Neural progenitor cell (in vitro differentiated cells): ENCODE results near the gene GDF9. TPM values are rescaled to one million over a fixed set of nuclear protein-coding genes. Genes with fewer than 3 reads are reported as not detected.

Source experiments
- DNase-seq: peaks from one replicate; pipeline ENCODE4 v3.0.0-alpha.2; 2016; ENCODE audit warnings: low spot score
- H2AFZ ChIP-seq: fragments of 200-600 bp; sonication (generic); replicated peaks from 2 replicates; pipeline ENCODE4 v1.6.1; 2016; ENCODE audit warnings: antibody characterized with exemption
- H3F3A ChIP-seq: fragments of 200-600 bp; sonication (generic); 2 replicates; pipeline ENCODE4 v1.6.1; 2016; ENCODE audit warnings: antibody characterized with exemption, low read depth
- H3K27ac ChIP-seq: fragments of 200-600 bp; sonication (generic); 2 replicates; pipeline ENCODE4 v1.5.1; 2016; ENCODE audit warnings: mild to moderate bottlenecking
- H3K27me3 ChIP-seq: fragments of 200-600 bp; sonication (generic); 2 replicates; pipeline ENCODE4 v1.6.1; 2016; ENCODE audit warnings: mild to moderate bottlenecking, moderate library complexity
- H3K36me3 ChIP-seq: fragments of 200-600 bp; sonication (generic); 2 replicates; pipeline ENCODE4 v1.5.1; 2016
- H3K4me1 ChIP-seq: fragments of 200-600 bp; sonication (generic); 2 replicates; pipeline ENCODE4 v1.6.1; 2016; ENCODE audit warnings: mixed run types
- H3K4me2 ChIP-seq: fragments of 200-600 bp; sonication (generic); 2 replicates; pipeline ENCODE4 v1.6.1; 2016
- H3K4me3 ChIP-seq: fragments of 200-600 bp; sonication (generic); 2 replicates; pipeline ENCODE4 v1.5.1; 2016
- H3K79me2 ChIP-seq: fragments of 200-600 bp; sonication (generic); 2 replicates; pipeline ENCODE4 v1.6.1; 2016; ENCODE audit warnings: low read depth
- H3K9ac ChIP-seq: fragments of 200-600 bp; sonication (generic); 2 replicates; pipeline ENCODE4 v1.6.1; 2016
- H3K9me3 ChIP-seq: fragments of 200-600 bp; sonication (generic); 2 replicates; pipeline ENCODE4 v1.5.1; 2016; ENCODE audit warnings: low read depth
- H4K20me1 ChIP-seq: fragments of 200-600 bp; sonication (generic); 2 replicates; pipeline ENCODE4 v1.6.1; 2016; ENCODE audit warnings: low read depth
- H3K27ac Mint-ChIP-seq: 3 replicates; pipeline ENCODE4 v1.8.0; 2021; ENCODE audit warnings: mixed read lengths
- H3K27me3 Mint-ChIP-seq: 2 replicates; pipeline ENCODE4 v1.8.0; 2022; ENCODE audit warnings: low read depth, mild to moderate bottlenecking, inconsistent platforms, moderate library complexity, mixed read lengths; ENCODE audit not compliant: insufficient read depth
- H3K36me3 Mint-ChIP-seq: 3 replicates; pipeline ENCODE4 v1.8.0; 2021; ENCODE audit warnings: mixed read lengths
- H3K4me1 Mint-ChIP-seq: 3 replicates; pipeline ENCODE4 v1.8.0; 2021; ENCODE audit warnings: mixed read lengths
- H3K4me3 Mint-ChIP-seq: 3 replicates; pipeline ENCODE4 v1.8.0; 2021; ENCODE audit warnings: mild to moderate bottlenecking, moderate library complexity, mixed read lengths
- H3K9me3 Mint-ChIP-seq: 3 replicates; pipeline ENCODE4 v1.8.0; 2020; ENCODE audit warnings: mixed read lengths
- EZH2 ChIP-seq: fragments of 200-600 bp; sonication (generic); IDR thresholded peaks from 2 replicates; pipeline ENCODE4 v1.6.1; 2017; ENCODE audit warnings: antibody characterized with exemption, mild to moderate bottlenecking, moderate library complexity
- EZH2phosphoT487 ChIP-seq: fragments of 200-600 bp; sonication (generic); IDR thresholded peaks from 2 replicates; pipeline ENCODE4 v1.6.1; 2017; ENCODE audit warnings: antibody characterized with exemption
- total RNA-seq: library from RNA; depleted of rRNA; stranded (reverse); fragments of >200 nt; gene quantifications from 2 replicates; pipeline ENCODE4 v1.2.3, GENCODE V29; 2015; ENCODE audit warnings: low replicate concordance
- TF ChIP-seq, protein P1 (sequence below): fragments of 200-600 bp; sonication (generic); IDR thresholded peaks from 2 replicates; pipeline ENCODE4 v1.5.1; 2017; ENCODE audit warnings: antibody characterized with exemption, mild to moderate bottlenecking

Gene GDF9
- total RNA-seq, 1 donor from 2014 or later, result 0.82 TPM

GRCh38 chr5:132826424-132827082 lies 39.7 kb downstream of the GDF9 start:
- Mint-ChIP-seq H3K27ac (no peak overlapping the region), H3K27me3 (peaks cover 39% of the 10 kb centered on the region), H3K36me3 (peaks cover 3% of the 10 kb centered on the region), H3K4me3 (no peak overlapping the region), H3K9me3 (peaks cover 2% of the 10 kb centered on the region), H3K4me1 (peaks cover 5% of the 10 kb centered on the region)
- H3K9me3 ChIP-seq, result no peaks in the 10 kb centered on the region
- H3F3A ChIP-seq, result peaks cover 20% of the 10 kb centered on the region
- H3K36me3 ChIP-seq, result no peaks in the 10 kb centered on the region
- peaks cover 100% of the 10 kb centered on the region for H3K27me3 ChIP-seq
- no peaks in the 10 kb centered on the region for H4K20me1 ChIP-seq
- H3K4me1 ChIP-seq, result no peaks in the 10 kb centered on the region
- no peak overlapping the region for H3K27ac ChIP-seq
- H3K4me3 ChIP-seq, result no peak overlapping the region
- no peak overlapping the region for H3K9ac ChIP-seq
- H2AFZ ChIP-seq, result no peak overlapping the region
- no peak overlapping the region for H3K4me2 ChIP-seq
- no peaks in the 10 kb centered on the region for H3K79me2 ChIP-seq
- no peak for TF ChIP-seq EZH2
- TF ChIP-seq, protein P1, sequence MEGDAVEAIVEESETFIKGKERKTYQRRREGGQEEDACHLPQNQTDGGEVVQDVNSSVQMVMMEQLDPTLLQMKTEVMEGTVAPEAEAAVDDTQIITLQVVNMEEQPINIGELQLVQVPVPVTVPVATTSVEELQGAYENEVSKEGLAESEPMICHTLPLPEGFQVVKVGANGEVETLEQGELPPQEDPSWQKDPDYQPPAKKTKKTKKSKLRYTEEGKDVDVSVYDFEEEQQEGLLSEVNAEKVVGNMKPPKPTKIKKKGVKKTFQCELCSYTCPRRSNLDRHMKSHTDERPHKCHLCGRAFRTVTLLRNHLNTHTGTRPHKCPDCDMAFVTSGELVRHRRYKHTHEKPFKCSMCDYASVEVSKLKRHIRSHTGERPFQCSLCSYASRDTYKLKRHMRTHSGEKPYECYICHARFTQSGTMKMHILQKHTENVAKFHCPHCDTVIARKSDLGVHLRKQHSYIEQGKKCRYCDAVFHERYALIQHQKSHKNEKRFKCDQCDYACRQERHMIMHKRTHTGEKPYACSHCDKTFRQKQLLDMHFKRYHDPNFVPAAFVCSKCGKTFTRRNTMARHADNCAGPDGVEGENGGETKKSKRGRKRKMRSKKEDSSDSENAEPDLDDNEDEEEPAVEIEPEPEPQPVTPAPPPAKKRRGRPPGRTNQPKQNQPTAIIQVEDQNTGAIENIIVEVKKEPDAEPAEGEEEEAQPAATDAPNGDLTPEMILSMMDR, result no peak
- no peak for TF ChIP-seq EZH2phosphoT487
- no peak for DNase-seq

DNA sequence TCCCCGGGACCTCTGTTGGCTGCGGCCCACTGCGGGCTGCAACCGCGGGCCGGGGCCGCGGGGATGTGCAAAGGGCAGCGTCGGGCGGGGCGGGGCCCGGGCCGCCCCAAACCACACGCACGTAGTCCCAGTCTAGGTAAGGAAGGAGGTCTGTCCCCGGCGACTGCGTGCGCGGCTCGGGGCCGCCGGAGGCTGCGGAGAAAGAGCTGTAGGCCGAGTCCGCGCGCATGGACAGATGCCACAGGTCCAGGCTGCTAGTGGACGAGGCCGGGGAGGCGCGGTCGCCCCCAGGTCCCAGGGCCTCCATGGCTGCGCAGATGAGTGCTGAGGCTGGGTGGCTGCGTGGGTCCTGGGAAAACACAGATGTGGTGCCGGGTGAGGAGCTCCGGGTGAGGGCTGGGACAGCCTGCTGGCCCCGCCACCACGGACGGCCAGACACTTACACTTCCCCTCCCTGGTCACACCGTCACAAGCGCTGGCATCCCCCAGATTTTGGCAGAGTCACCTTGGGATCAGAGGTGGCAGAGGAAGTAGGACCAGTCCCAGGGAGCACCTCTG lies 40.4 kb downstream of the GDF9 start:
- Histone ChIP-seq H3K4me3 (peak overlapping the region; percentile 44), H3K27me3 (peaks cover 100% of the 10 kb centered on the region)

GRCh38 chr5:132825033-132825833 lies 41.0 kb downstream of the GDF9 start:
- no peaks in the 10 kb centered on the region for H3K79me2 ChIP-seq
- TF ChIP-seq, protein P1, result no peak
- TF ChIP-seq EZH2 (peak; percentile 72), EZH2phosphoT487 (peak; percentile 51)
- peaks cover 2% of the 10 kb centered on the region for H3K9me3 Mint-ChIP-seq
- H3K4me3 ChIP-seq, result peak overlapping the region; percentile 44
- peaks cover 100% of the 10 kb centered on the region for H3K27me3 ChIP-seq
- DNase-seq, result peak; percentile 73
- H3K27me3 Mint-ChIP-seq, result peaks cover 36% of the 10 kb centered on the region
- H3K36me3 Mint-ChIP-seq, result peaks cover 3% of the 10 kb centered on the region
- H2AFZ ChIP-seq, result peak overlapping the region; percentile 90
- H4K20me1 ChIP-seq, result no peaks in the 10 kb centered on the region
- peaks cover 20% of the 10 kb centered on the region for H3F3A ChIP-seq
- H3K9me3 ChIP-seq, result no peaks in the 10 kb centered on the region
- no peaks in the 10 kb centered on the region for H3K4me1 ChIP-seq
- H3K36me3 ChIP-seq, result no peaks in the 10 kb centered on the region
- peak overlapping the region; percentile 79 for H3K4me2 ChIP-seq
- no peak overlapping the region for H3K27ac ChIP-seq
- no peak overlapping the region for H3K27ac Mint-ChIP-seq
- H3K4me1 Mint-ChIP-seq, result peaks cover 6% of the 10 kb centered on the region
- no peak overlapping the region for H3K4me3 Mint-ChIP-seq
- no peak overlapping the region for H3K9ac ChIP-seq

More for the DNA sequence above, 40.4 kb downstream of the GDF9 start:
- Histone ChIP-seq H3K4me1 (no peaks in the 10 kb centered on the region), H3K79me2 (no peaks in the 10 kb centered on the region), H3K9ac (no peak overlapping the region), H3K36me3 (no peaks in the 10 kb centered on the region), H3K9me3 (no peaks in the 10 kb centered on the region), H3K4me2 (peak overlapping the region; percentile 79), H3K27ac (no peak overlapping the region), H2AFZ (peak overlapping the region; percentile 90), H4K20me1 (no peaks in the 10 kb centered on the region), H3F3A (peaks cover 20% of the 10 kb centered on the region)
- H3K9me3 Mint-ChIP-seq, result peaks cover 2% of the 10 kb centered on the region
- H3K4me3 Mint-ChIP-seq, result no peak overlapping the region
- peak; percentile 57 for DNase-seq
- TF ChIP-seq EZH2 (peak; percentile 90), EZH2phosphoT487 (no peak)
- H3K4me1 Mint-ChIP-seq, result peaks cover 3% of the 10 kb centered on the region
- peaks cover 35% of the 10 kb centered on the region for H3K27me3 Mint-ChIP-seq
- H3K36me3 Mint-ChIP-seq, result peaks cover 3% of the 10 kb centered on the region
- H3K27ac Mint-ChIP-seq, result no peak overlapping the region
